ENCODE results near the gene SNX14. TPM values are rescaled to one million over a fixed set of nuclear protein-coding genes. Genes with fewer than 3 reads are reported as not detected.

The SNX14 gene
- total and polyA plus RNA-seq, 2 of the 13 experiments (the other 11 are each of a cell fraction or from before 2014, with no cell fraction given): 83.5 to 112 TPM

GRCh38 chr6:85556992-85557668 lies 36.5 kb downstream of the SNX14 start:
- H3K27ac ChIP-seq (ENCODE audit: extremely low read length, insufficient read depth, low read length): no peak overlapping the region
- no peak overlapping the region for H2AFZ ChIP-seq (ENCODE audit: low read length)
- CTCF ChIA-PET (ENCODE audit: low intra/inter-chr PET ratio, low total read pairs): no interaction called here
- no peaks in the 10 kb centered on the region; the same call in 1 of the 2 replicates for H4K20me1 ChIP-seq (ENCODE audit: insufficient read depth, low read length)
- H3K9me3 ChIP-seq (ENCODE audit: low read length): no peaks in the 10 kb centered on the region
- no TSS peak for BruUV-seq (replicated peaks)
- no peak for DNase-seq (ENCODE audit: low spot score)
- TF ChIP-seq ZNF264 (CRISPR knock-in tag; IDR thresholded peaks at IDR 0.05) (no peak), THYN1 (CRISPR knock-in tag; IDR thresholded peaks at IDR 0.05; ENCODE audit: borderline replicate concordance, low read depth) (no peak), CREBL2 (CRISPR knock-in tag; IDR thresholded peaks at IDR 0.05; ENCODE audit: borderline replicate concordance) (no peak), ZNF251 (CRISPR knock-in tag; IDR thresholded peaks at IDR 0.05) (no peak), ZNF841 (CRISPR knock-in tag; IDR thresholded peaks at IDR 0.05; ENCODE audit: borderline replicate concordance) (no peak), KIAA2018 (CRISPR knock-in tag; IDR thresholded peaks at IDR 0.05; ENCODE audit: borderline replicate concordance) (no peak), HOXD1 (CRISPR knock-in tag; IDR thresholded peaks at IDR 0.05) (no peak), ZBTB38 (CRISPR knock-in tag; IDR thresholded peaks at IDR 0.05) (no peak)
- H3K36me3 ChIP-seq (replicated peaks in 1 of 2; ENCODE audit: control insufficient read depth in 1 of 2, insufficient read depth in 2 of 2, low read length in 2 of 2): peaks cover 6 to 19% of the 10 kb centered on the region in 2 experiments; a peak in 3 of 5 replicates
- no peak for FAIRE-seq
- H3K79me2 ChIP-seq (ENCODE audit: insufficient read depth, low read length): no peaks in the 10 kb centered on the region
- no peaks in the 10 kb centered on the region for H3K27me3 ChIP-seq (ENCODE audit: control insufficient read depth in 1 of 2, insufficient read depth in 2 of 2, low read length in 2 of 2)
- no peak for ATAC-seq
- in situ Hi-C loops (cut with HindIII; ENCODE audit: extremely low pct_ligation_motif_present, low pct_unique_long_range_greater_than_20kb): no loop called here
- H3K9ac ChIP-seq (ENCODE audit: insufficient read depth, low read depth, low read length): no peak overlapping the region
- POLR2A ChIA-PET: no interaction called here
- intact Hi-C loops (cut with micrococcal nuclease; ENCODE audit: unreplicated experiment): loop anchor here (5.0 kb wide), 1 partner anchor 35 kb away; the partner anchor contains the start of gene SNX14
- H3K4me1 ChIP-seq (ENCODE audit: insufficient read depth, low read length): no peaks in the 10 kb centered on the region
- no peak overlapping the region for H3K4me2 ChIP-seq (ENCODE audit: low read depth, low read length)
- no peak overlapping the region for H3K4me3 ChIP-seq (replicated peaks in 1 of 3; ENCODE audit: insufficient read depth in 1 of 3, low read depth in 2 of 3, low read length in 3 of 3)
- 98% methylated on average over 3 of the region's 3 CpGs for WGBS (ENCODE audit: low lambda C conversion rate)

Data from HepG2 (cell line).